AG10803 (cell line): ENCODE data around the gene S100A2.
A peak's percentile ranks its signal among the peaks of the same experiment; 100 is the strongest.

Experiments
- DNase-seq: peaks from one replicate; pipeline ENCODE4 v3.0.0; 2010; ENCODE audit warnings: low read depth
- H3K4me3 ChIP-seq: 2 replicates; pipeline ENCODE4 v1.5.1; 2011; ENCODE audit warnings: mild to moderate bottlenecking, low read length, control low read depth
- TF ChIP-seq, protein P1 (sequence below): conservative IDR thresholded peaks from 2 replicates; pipeline ENCODE4 v1.5.1; 2011; ENCODE audit warnings: mild to moderate bottlenecking, low read length, control low read depth, inconsistent platforms

S100A2 gene

DNA sequence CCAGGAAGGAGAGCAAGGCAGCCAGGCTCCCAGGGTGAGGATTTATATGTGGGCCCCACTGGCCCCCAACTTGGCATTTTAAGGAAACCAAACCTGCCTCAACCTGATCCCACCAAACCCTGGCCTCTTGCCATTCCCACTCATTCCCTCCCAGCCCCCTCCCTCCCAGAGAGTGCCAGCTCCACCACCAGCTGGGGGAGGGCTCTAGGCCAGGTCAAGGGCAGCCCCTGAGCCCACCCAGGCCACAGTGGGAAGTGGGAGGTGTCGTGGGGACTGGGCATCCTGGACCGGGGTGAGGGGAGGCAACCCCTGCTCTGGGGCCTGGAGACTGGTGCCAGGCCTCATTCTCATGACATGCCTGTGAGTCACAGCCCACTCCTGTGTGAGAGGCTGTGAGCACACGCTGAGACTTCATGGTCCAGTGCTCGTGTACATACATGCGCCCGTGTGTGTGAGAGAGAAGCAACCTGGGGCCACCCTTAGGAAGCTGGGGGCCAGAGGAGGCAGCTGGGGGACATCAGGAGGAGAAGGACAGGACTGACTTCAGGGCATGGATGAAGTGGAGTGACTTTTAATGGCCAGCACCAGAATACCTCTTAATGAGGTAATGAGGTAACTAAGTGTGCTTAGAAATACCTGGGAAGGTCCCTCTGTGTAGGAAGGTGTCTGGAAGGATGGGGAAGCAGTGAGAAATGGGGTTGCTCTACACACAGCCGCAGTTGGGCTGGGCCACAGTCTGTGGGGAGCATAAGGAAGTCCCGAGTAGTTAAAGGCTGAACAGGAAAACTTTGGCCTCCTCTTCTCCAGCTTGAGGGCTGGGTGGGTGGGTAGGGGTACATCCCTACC lies at the start of gene S100A2:
TSS of gene S100A2 (minus strand) at position 316 of the 846 bp plus-strand sequence. CDS start 1,967 bp downstream, outside the sequence.
- TF ChIP-seq, protein P1, sequence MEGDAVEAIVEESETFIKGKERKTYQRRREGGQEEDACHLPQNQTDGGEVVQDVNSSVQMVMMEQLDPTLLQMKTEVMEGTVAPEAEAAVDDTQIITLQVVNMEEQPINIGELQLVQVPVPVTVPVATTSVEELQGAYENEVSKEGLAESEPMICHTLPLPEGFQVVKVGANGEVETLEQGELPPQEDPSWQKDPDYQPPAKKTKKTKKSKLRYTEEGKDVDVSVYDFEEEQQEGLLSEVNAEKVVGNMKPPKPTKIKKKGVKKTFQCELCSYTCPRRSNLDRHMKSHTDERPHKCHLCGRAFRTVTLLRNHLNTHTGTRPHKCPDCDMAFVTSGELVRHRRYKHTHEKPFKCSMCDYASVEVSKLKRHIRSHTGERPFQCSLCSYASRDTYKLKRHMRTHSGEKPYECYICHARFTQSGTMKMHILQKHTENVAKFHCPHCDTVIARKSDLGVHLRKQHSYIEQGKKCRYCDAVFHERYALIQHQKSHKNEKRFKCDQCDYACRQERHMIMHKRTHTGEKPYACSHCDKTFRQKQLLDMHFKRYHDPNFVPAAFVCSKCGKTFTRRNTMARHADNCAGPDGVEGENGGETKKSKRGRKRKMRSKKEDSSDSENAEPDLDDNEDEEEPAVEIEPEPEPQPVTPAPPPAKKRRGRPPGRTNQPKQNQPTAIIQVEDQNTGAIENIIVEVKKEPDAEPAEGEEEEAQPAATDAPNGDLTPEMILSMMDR: no peak
- peak; percentile 95 for DNase-seq
- H3K4me3 ChIP-seq: peak within 1 kb of the TSS; percentile 40

DNA sequence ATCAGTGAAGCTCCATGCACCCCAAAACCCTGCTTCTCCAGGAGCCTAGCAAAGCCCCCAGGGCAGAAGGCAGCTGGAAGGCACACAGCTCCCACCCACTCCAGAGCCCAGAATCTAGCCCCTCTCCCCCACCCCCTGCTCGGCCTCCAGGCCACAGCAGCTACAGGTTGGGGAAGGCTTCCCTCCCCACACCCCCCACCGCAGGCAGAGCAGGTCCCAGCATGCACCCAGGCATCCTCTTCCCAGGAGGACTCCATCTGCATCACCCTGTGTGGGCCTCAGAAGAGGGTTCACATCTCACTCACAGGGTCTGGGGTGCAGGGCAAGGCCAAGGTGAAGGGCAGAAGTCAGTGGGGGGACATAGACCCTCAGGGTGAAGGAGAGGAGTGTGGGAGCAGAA lies 49.8 kb upstream of the S100A2 start:
- TF ChIP-seq, protein P1: no peak
- H3K4me3 ChIP-seq: no peak overlapping the region
- no peak for DNase-seq

DNA sequence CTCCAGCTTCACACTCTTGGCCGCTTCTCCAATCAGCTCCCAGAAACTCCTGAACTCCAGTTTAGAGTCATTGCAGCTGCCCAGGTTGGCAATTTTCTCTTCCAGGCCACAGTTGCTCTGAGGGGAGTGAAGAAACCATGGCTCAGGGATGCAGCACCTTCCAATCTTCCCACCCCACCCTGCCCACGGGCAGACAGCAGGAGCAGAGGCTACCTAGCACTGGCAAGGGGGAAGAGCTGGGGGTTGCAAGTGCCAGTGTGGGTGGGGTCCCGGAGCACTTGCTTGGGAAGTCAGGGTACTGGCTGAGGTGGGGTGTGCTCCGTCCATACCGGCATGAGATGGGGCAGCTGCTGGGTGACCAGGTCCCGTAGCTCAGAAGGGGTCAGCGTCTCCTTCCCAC lies 49.3 kb upstream of the S100A2 start:
- TF ChIP-seq, protein P1: no peak
- DNase-seq: no peak
- no peak overlapping the region for H3K4me3 ChIP-seq

DNA sequence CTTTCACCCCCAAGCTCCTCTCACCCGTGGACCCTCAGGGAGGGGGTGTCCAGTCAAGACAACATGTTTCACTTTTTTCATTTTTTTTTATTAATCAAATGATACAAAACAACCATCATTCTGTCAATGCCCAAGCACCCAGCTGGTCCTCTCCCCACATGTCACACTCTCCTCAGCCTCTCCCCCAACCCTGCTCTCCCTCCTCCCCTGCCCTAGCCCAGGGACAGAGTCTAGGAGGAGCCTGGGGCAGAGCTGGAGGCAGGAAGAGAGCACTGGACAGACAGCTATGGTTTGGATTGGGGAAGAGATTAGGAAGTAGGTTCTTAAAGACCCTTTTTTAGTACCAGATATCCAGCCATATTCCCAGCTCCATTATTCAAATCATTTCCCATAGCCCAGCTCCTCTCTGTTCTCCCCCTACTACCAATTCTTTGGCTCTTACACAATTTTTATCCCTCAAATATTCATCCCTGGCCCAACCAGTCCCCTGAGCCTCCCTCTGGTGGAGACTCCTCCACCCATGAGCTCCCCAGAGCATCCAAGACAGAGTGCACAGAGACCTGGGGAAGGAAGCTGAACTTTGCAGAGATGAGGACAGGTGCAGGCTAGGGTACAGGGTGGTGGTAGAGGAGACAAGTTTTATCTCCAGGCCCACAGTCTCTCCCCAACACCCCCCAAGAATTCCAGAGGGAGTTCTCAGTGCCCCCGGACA lies 48.7 kb upstream of the S100A2 start:
- no peak for DNase-seq
- H3K4me3 ChIP-seq: no peak overlapping the region
- TF ChIP-seq, protein P1: peak; percentile 38

DNA sequence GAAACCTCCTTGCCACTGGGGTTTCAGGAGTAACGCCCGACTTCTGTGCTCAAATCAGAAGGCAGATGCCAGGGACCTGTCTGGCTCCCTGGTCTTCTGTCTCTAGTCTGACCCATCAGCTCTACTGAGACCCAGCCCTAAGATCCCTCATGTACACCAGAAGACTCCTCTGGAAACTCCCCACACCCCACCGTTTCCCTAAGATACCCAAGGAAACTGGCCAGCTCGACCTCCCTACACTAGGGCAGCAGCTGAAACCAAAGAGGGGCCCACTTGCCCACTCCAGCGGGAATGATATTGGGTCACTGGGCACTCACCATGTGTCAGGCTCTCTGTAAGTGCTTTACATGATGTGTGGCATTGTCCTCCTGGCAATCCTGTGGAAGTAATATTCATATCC lies 47.8 kb upstream of the S100A2 start:
- peak overlapping the region; percentile 95 for H3K4me3 ChIP-seq
- TF ChIP-seq, protein P1: no peak
- no peak for DNase-seq

DNA sequence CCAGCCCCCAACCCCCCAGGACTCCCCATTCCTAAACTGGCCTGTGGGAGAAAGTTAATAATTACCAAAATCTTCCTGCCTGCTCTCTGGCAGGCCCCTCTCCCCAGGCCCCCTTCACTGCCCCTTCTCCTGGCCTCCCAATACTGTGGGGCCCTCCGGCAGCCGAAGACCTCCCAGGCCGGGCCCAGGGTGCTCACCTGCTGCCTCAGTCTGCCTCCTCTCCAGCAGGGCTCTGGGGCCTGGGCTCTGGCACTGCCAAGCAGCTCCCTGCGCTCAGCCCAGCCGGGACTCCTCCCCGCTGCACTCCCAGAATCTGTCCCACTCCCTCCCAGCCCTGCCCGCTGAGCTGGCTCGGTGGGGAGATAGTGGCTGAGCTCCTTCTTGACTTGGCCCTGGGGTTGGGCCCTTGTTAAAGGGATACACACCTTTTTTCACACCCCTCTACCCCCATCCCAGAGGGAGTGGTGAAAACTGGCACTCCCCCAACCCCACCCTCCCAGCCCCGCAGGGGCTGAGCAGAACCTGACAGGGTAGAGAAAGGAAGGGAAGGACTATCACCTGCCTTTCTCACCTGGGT lies 47.2 kb upstream of the S100A2 start, which contains the start of gene S100A16:
TSS of gene S100A16 (minus strand) at position 383 of the 577 bp plus-strand sequence. CDS start 4,986 bp downstream, outside the sequence.
- H3K4me3 ChIP-seq: peak within 1 kb of the TSS; percentile 95
- peak; percentile 73 for DNase-seq
- TF ChIP-seq, protein P1: no peak
